Activated T-cell treated with anti-CD3 and anti-CD28 coated beads, Interleukin-2, amount 50 U/mL, for 4 hours (primary cell): ENCODE results near the gene CIDEA. TPM values are rescaled to one million over a fixed set of nuclear protein-coding genes. Genes with fewer than 3 reads are reported as not detected.
"Not testable (repeated sequence)": the region's sequence is repeated elsewhere in the genome, so short reads cannot be mapped to it uniquely, and the experiment has no call there.

Experiments used
- ATAC-seq, 2 donors: fragments of 200-7000 bp; cut with Tn5 transposase; one replicate each; pipeline ENCODE4 v1.10.0; 2021
- DNase-seq: peaks from one replicate; pipeline ENCODE4 v3.0.0-alpha.2; 2020
- H3K27me3 Mint-ChIP-seq: one replicate; pipeline ENCODE4 v1.8.0; 2021; ENCODE audit warnings: low read depth, mixed read lengths
- H3K36me3 Mint-ChIP-seq: one replicate; pipeline ENCODE4 v1.8.0; 2022; ENCODE audit warnings: mixed read lengths; ENCODE audit not compliant: insufficient read depth
- H3K4me1 Mint-ChIP-seq: one replicate; pipeline ENCODE4 v1.8.0; 2021; ENCODE audit warnings: low read depth, mixed read lengths
- H3K4me3 Mint-ChIP-seq: one replicate; pipeline ENCODE4 v1.8.0; 2021; ENCODE audit warnings: mild to moderate bottlenecking, moderate library complexity, mixed read lengths
- H3K9me3 Mint-ChIP-seq: one replicate; pipeline ENCODE4 v1.8.0; 2021; ENCODE audit warnings: mixed read lengths
- total RNA-seq, 3 donors: library from RNA; stranded (reverse); gene quantifications; one replicate each; pipeline ENCODE4 v1.2.1, GENCODE V29; 2021

The CIDEA gene
- total RNA-seq, 3 donors from 2014 or later, result not detected

- ATAC-seq, result no peak
- no peaks in the 10 kb centered on the region for H3K9me3 Mint-ChIP-seq
- H3K4me1 Mint-ChIP-seq, result no peaks in the 10 kb centered on the region
- H3K36me3 Mint-ChIP-seq, result no peaks in the 10 kb centered on the region
- peaks cover 13% of the 10 kb centered on the region for H3K27me3 Mint-ChIP-seq
- no peak for DNase-seq
- no peak overlapping the region for H3K4me3 Mint-ChIP-seq
Observed at GRCh38 chr18:12231986-12232385, 22.2 kb upstream of the CIDEA start.

- peaks cover 16% of the 10 kb centered on the region for H3K27me3 Mint-ChIP-seq
- H3K4me3 Mint-ChIP-seq, result no peak overlapping the region
- no peaks in the 10 kb centered on the region for H3K4me1 Mint-ChIP-seq
- ATAC-seq (no peak), DNase-seq (no peak)
- H3K9me3 Mint-ChIP-seq, result no peaks in the 10 kb centered on the region
- H3K36me3 Mint-ChIP-seq, result no peaks in the 10 kb centered on the region
Observed at GRCh38 chr18:12233378-12233777, 20.8 kb upstream of the CIDEA start.

GRCh38 chr18:12234451-12235190 lies 19.5 kb upstream of the CIDEA start:
- Mint-ChIP-seq H3K4me3 (no peak overlapping the region), H3K36me3 (no peaks in the 10 kb centered on the region), H3K9me3 (no peaks in the 10 kb centered on the region), H3K27me3 (peaks cover 16% of the 10 kb centered on the region), H3K4me1 (no peaks in the 10 kb centered on the region)
- no peak for ATAC-seq
- DNase-seq, result no peak

GRCh38 chr18:12236141-12236540 lies 18.0 kb upstream of the CIDEA start:
- Mint-ChIP-seq H3K36me3 (no peaks in the 10 kb centered on the region), H3K4me1 (no peaks in the 10 kb centered on the region), H3K27me3 (peaks cover 16% of the 10 kb centered on the region), H3K4me3 (no peak overlapping the region), H3K9me3 (no peaks in the 10 kb centered on the region)
- no peak for ATAC-seq
- no peak for DNase-seq

GRCh38 chr18:12236934-12237832 lies 17.0 kb upstream of the CIDEA start:
- peak; percentile 93 to 95 for ATAC-seq
- peaks cover 18% of the 10 kb centered on the region for H3K27me3 Mint-ChIP-seq

GRCh38 chr18:12238826-12239225 lies 15.3 kb upstream of the CIDEA start:
- ATAC-seq, result no peak
- H3K27me3 Mint-ChIP-seq, result peaks cover 19% of the 10 kb centered on the region
- H3K4me1 Mint-ChIP-seq, result no peaks in the 10 kb centered on the region
- no peaks in the 10 kb centered on the region for H3K36me3 Mint-ChIP-seq
- no peak for DNase-seq
- H3K9me3 Mint-ChIP-seq, result no peaks in the 10 kb centered on the region
- no peak overlapping the region for H3K4me3 Mint-ChIP-seq

More at GRCh38 chr18:12236934-12237832, 17.0 kb upstream of the CIDEA start:
- peak; percentile 52 for DNase-seq
- no peaks in the 10 kb centered on the region for H3K36me3 Mint-ChIP-seq
- no peaks in the 10 kb centered on the region for H3K9me3 Mint-ChIP-seq
- no peak overlapping the region for H3K4me3 Mint-ChIP-seq
- no peaks in the 10 kb centered on the region for H3K4me1 Mint-ChIP-seq

- H3K9me3 Mint-ChIP-seq, result no peaks in the 10 kb centered on the region
Observed at GRCh38 chr18:12239431-12239830, 14.7 kb upstream of the CIDEA start.

GRCh38 chr18:12242658-12243260 lies 11.4 kb upstream of the CIDEA start:
- H3K27me3 Mint-ChIP-seq, result peaks cover 26% of the 10 kb centered on the region
- no peaks in the 10 kb centered on the region for H3K4me1 Mint-ChIP-seq
- no peaks in the 10 kb centered on the region for H3K36me3 Mint-ChIP-seq
- ATAC-seq (no peak), DNase-seq (no peak)
- H3K9me3 Mint-ChIP-seq, result no peaks in the 10 kb centered on the region
- H3K4me3 Mint-ChIP-seq, result no peak overlapping the region

More at GRCh38 chr18:12239431-12239830, 14.7 kb upstream of the CIDEA start:
- ATAC-seq, result no peak
- Mint-ChIP-seq H3K4me3 (no peak overlapping the region), H3K27me3 (peaks cover 17% of the 10 kb centered on the region), H3K4me1 (no peaks in the 10 kb centered on the region), H3K36me3 (no peaks in the 10 kb centered on the region)
- DNase-seq, result no peak

GRCh38 chr18:12243272-12243671 lies 10.9 kb upstream of the CIDEA start:
- H3K4me1 Mint-ChIP-seq, H3K9me3 Mint-ChIP-seq, H3K36me3 Mint-ChIP-seq, DNase-seq, ATAC-seq, H3K4me3 Mint-ChIP-seq: not testable (repeated sequence)
- H3K27me3 Mint-ChIP-seq, result peaks cover 26% of the 10 kb centered on the region

- H3K4me3 Mint-ChIP-seq, result no peak overlapping the region
- ATAC-seq (no peak), DNase-seq (no peak)
- H3K27me3 Mint-ChIP-seq, result peaks cover 40% of the 10 kb centered on the region
- no peaks in the 10 kb centered on the region for H3K4me1 Mint-ChIP-seq
- H3K9me3 Mint-ChIP-seq, result no peaks in the 10 kb centered on the region
- H3K36me3 Mint-ChIP-seq, result no peaks in the 10 kb centered on the region
Observed at GRCh38 chr18:12245793-12246135, 8.4 kb upstream of the CIDEA start.

GRCh38 chr18:12246849-12247808 lies 7.0 kb upstream of the CIDEA start:
- Mint-ChIP-seq H3K4me3 (no peak overlapping the region), H3K9me3 (no peaks in the 10 kb centered on the region), H3K27me3 (peaks cover 51% of the 10 kb centered on the region), H3K36me3 (no peaks in the 10 kb centered on the region), H3K4me1 (no peaks in the 10 kb centered on the region)
- DNase-seq (no peak), ATAC-seq (no peak)

GRCh38 chr18:12247946-12248345 lies 6.2 kb upstream of the CIDEA start:
- H3K9me3 Mint-ChIP-seq, result no peaks in the 10 kb centered on the region
- ATAC-seq, result no peak
- no peak for DNase-seq
- no peaks in the 10 kb centered on the region for H3K4me1 Mint-ChIP-seq
- peaks cover 52% of the 10 kb centered on the region for H3K27me3 Mint-ChIP-seq
- H3K4me3 Mint-ChIP-seq, result no peak overlapping the region
- no peaks in the 10 kb centered on the region for H3K36me3 Mint-ChIP-seq

GRCh38 chr18:12248926-12249720 lies 5.0 kb upstream of the CIDEA start:
- no peak for ATAC-seq
- Mint-ChIP-seq H3K27me3 (peaks cover 61% of the 10 kb centered on the region), H3K36me3 (no peaks in the 10 kb centered on the region), H3K9me3 (no peaks in the 10 kb centered on the region), H3K4me3 (no peak overlapping the region), H3K4me1 (no peaks in the 10 kb centered on the region)
- no peak for DNase-seq
